ENCODE results near the gene HIGD2A. TPM values are rescaled to one million over a fixed set of nuclear protein-coding genes. Genes with fewer than 3 reads are reported as not detected.
A peak's percentile ranks its signal among the peaks of the same experiment; 100 is the strongest.

HIGD2A gene
- total and polyA plus RNA-seq, 2 of the 13 experiments (the other 11 are each of a cell fraction or from before 2014, with no cell fraction given) = 89.2 to 146 TPM

- TF ChIP-seq ZNF337 (CRISPR knock-in tag; IDR thresholded peaks at IDR 0.05; ENCODE audit: borderline replicate concordance, low read depth) (no peak), ZNF350 (CRISPR knock-in tag; IDR thresholded peaks at IDR 0.05; ENCODE audit: borderline replicate concordance, low read depth) (peak; percentile 17; the same call in 1 of the 2 replicates), ARID4A (CRISPR knock-in tag; IDR thresholded peaks at IDR 0.05; ENCODE audit: borderline replicate concordance) (no peak), ZNF264 (CRISPR knock-in tag; IDR thresholded peaks at IDR 0.05) (no peak), SATB2 (CRISPR knock-in tag; IDR thresholded peaks at IDR 0.05) (no peak), HMGXB3 (CRISPR knock-in tag; IDR thresholded peaks at IDR 0.05; ENCODE audit: borderline replicate concordance) (peak; percentile 41; the same call in 1 of the 2 replicates), FOXA1 (IDR thresholded peaks at IDR 0.05) (no peak), FOXA1 (CRISPR knock-in tag; IDR thresholded peaks at IDR 0.05) (peak; percentile 60), GATAD1 (CRISPR knock-in tag; IDR thresholded peaks at IDR 0.05) (0 out of 2 replicates have a peak, but pooled peaks have one; percentile 22), KDM5B (CRISPR knock-in tag; IDR thresholded peaks at IDR 0.05; ENCODE audit: borderline replicate concordance) (no peak), ZSCAN25 (CRISPR knock-in tag; IDR thresholded peaks at IDR 0.05) (no peak), U2AF2 (IDR thresholded peaks at IDR 0.05; ENCODE audit: low read depth, low read length) (no peak), ZBTB14 (CRISPR knock-in tag; IDR thresholded peaks at IDR 0.05) (no peak), SP1 (IDR thresholded peaks at IDR 0.05) (no peak), SP1 (CRISPR knock-in tag; IDR thresholded peaks at IDR 0.05) (no peak), ZIK1 (CRISPR knock-in tag; IDR thresholded peaks at IDR 0.05; ENCODE audit: borderline replicate concordance, low read depth) (no peak), ZNF770 (CRISPR knock-in tag; IDR thresholded peaks at IDR 0.05) (peak; percentile 98), HNRNPK (IDR thresholded peaks at IDR 0.05; ENCODE audit: low read depth, low read length, poor library complexity, severe bottlenecking) (no peak)
Measured at GRCh38 chr5:176438959-176439757, 50.6 kb downstream of the HIGD2A start (continued).

Data from HepG2 (cell line).